Neural progenitor cell (in vitro differentiated cells): ENCODE results near the gene PUDP. TPM values are rescaled to one million over a fixed set of nuclear protein-coding genes. Genes with fewer than 3 reads are reported as not detected.

ENCODE experiments used
- DNase-seq: peaks from one replicate; pipeline ENCODE4 v3.0.0-alpha.2; 2016; ENCODE audit warnings: low spot score
- H2AFZ ChIP-seq: fragments of 200-600 bp; sonication (generic); replicated peaks from 2 replicates; pipeline ENCODE4 v1.6.1; 2016; ENCODE audit warnings: antibody characterized with exemption
- H3F3A ChIP-seq: fragments of 200-600 bp; sonication (generic); 2 replicates; pipeline ENCODE4 v1.6.1; 2016; ENCODE audit warnings: antibody characterized with exemption, low read depth
- H3K27ac ChIP-seq: fragments of 200-600 bp; sonication (generic); 2 replicates; pipeline ENCODE4 v1.5.1; 2016; ENCODE audit warnings: mild to moderate bottlenecking
- H3K27me3 ChIP-seq: fragments of 200-600 bp; sonication (generic); 2 replicates; pipeline ENCODE4 v1.6.1; 2016; ENCODE audit warnings: mild to moderate bottlenecking, moderate library complexity
- H3K36me3 ChIP-seq: fragments of 200-600 bp; sonication (generic); 2 replicates; pipeline ENCODE4 v1.5.1; 2016
- H3K4me1 ChIP-seq: fragments of 200-600 bp; sonication (generic); 2 replicates; pipeline ENCODE4 v1.6.1; 2016; ENCODE audit warnings: mixed run types
- H3K4me2 ChIP-seq: fragments of 200-600 bp; sonication (generic); 2 replicates; pipeline ENCODE4 v1.6.1; 2016
- H3K4me3 ChIP-seq: fragments of 200-600 bp; sonication (generic); 2 replicates; pipeline ENCODE4 v1.5.1; 2016
- H3K79me2 ChIP-seq: fragments of 200-600 bp; sonication (generic); 2 replicates; pipeline ENCODE4 v1.6.1; 2016; ENCODE audit warnings: low read depth
- H3K9ac ChIP-seq: fragments of 200-600 bp; sonication (generic); 2 replicates; pipeline ENCODE4 v1.6.1; 2016
- H3K9me3 ChIP-seq: fragments of 200-600 bp; sonication (generic); 2 replicates; pipeline ENCODE4 v1.5.1; 2016; ENCODE audit warnings: low read depth
- H4K20me1 ChIP-seq: fragments of 200-600 bp; sonication (generic); 2 replicates; pipeline ENCODE4 v1.6.1; 2016; ENCODE audit warnings: low read depth
- H3K27ac Mint-ChIP-seq: 3 replicates; pipeline ENCODE4 v1.8.0; 2021; ENCODE audit warnings: mixed read lengths
- H3K27me3 Mint-ChIP-seq: 2 replicates; pipeline ENCODE4 v1.8.0; 2022; ENCODE audit warnings: low read depth, mild to moderate bottlenecking, inconsistent platforms, moderate library complexity, mixed read lengths; ENCODE audit not compliant: insufficient read depth
- H3K36me3 Mint-ChIP-seq: 3 replicates; pipeline ENCODE4 v1.8.0; 2021; ENCODE audit warnings: mixed read lengths
- H3K4me1 Mint-ChIP-seq: 3 replicates; pipeline ENCODE4 v1.8.0; 2021; ENCODE audit warnings: mixed read lengths
- H3K4me3 Mint-ChIP-seq: 3 replicates; pipeline ENCODE4 v1.8.0; 2021; ENCODE audit warnings: mild to moderate bottlenecking, moderate library complexity, mixed read lengths
- H3K9me3 Mint-ChIP-seq: 3 replicates; pipeline ENCODE4 v1.8.0; 2020; ENCODE audit warnings: mixed read lengths
- EZH2 ChIP-seq: fragments of 200-600 bp; sonication (generic); IDR thresholded peaks from 2 replicates; pipeline ENCODE4 v1.6.1; 2017; ENCODE audit warnings: antibody characterized with exemption, mild to moderate bottlenecking, moderate library complexity
- EZH2phosphoT487 ChIP-seq: fragments of 200-600 bp; sonication (generic); IDR thresholded peaks from 2 replicates; pipeline ENCODE4 v1.6.1; 2017; ENCODE audit warnings: antibody characterized with exemption
- total RNA-seq: library from RNA; depleted of rRNA; stranded (reverse); fragments of >200 nt; gene quantifications from 2 replicates; pipeline ENCODE4 v1.2.3, GENCODE V29; 2015; ENCODE audit warnings: low replicate concordance
- TF ChIP-seq, protein P1 (sequence below): fragments of 200-600 bp; sonication (generic); IDR thresholded peaks from 2 replicates; pipeline ENCODE4 v1.5.1; 2017; ENCODE audit warnings: antibody characterized with exemption, mild to moderate bottlenecking

Gene PUDP
- total RNA-seq, 1 donor from 2014 or later: 29.1 TPM

GRCh38 chrX:7091923-7092322, 56.0 kb downstream of the PUDP start:
- no peak overlapping the region for H3K4me3 ChIP-seq
- H3K4me3 Mint-ChIP-seq: no peak overlapping the region
- H3K36me3 Mint-ChIP-seq: peaks cover 14% of the 10 kb centered on the region

GRCh38 chrX:7090641-7091040, 57.3 kb downstream of the PUDP start:
- Mint-ChIP-seq H3K27me3 (no peaks in the 10 kb centered on the region), H3K36me3 (peaks cover 14% of the 10 kb centered on the region), H3K27ac (no peak overlapping the region), H3K4me3 (no peak overlapping the region), H3K9me3 (no peaks in the 10 kb centered on the region), H3K4me1 (peaks cover 35% of the 10 kb centered on the region)
- Histone ChIP-seq H2AFZ (no peak overlapping the region), H3K27ac (no peak overlapping the region), H3K36me3 (no peaks in the 10 kb centered on the region), H3K9me3 (no peaks in the 10 kb centered on the region), H3K27me3 (no peaks in the 10 kb centered on the region), H3K9ac (no peak overlapping the region), H3K4me2 (no peak overlapping the region), H3K4me1 (peaks cover 6% of the 10 kb centered on the region), H4K20me1 (no peaks in the 10 kb centered on the region), H3F3A (no peaks in the 10 kb centered on the region), H3K79me2 (no peaks in the 10 kb centered on the region), H3K4me3 (no peak overlapping the region)
- no peak for TF ChIP-seq EZH2phosphoT487
- TF ChIP-seq, protein P1, sequence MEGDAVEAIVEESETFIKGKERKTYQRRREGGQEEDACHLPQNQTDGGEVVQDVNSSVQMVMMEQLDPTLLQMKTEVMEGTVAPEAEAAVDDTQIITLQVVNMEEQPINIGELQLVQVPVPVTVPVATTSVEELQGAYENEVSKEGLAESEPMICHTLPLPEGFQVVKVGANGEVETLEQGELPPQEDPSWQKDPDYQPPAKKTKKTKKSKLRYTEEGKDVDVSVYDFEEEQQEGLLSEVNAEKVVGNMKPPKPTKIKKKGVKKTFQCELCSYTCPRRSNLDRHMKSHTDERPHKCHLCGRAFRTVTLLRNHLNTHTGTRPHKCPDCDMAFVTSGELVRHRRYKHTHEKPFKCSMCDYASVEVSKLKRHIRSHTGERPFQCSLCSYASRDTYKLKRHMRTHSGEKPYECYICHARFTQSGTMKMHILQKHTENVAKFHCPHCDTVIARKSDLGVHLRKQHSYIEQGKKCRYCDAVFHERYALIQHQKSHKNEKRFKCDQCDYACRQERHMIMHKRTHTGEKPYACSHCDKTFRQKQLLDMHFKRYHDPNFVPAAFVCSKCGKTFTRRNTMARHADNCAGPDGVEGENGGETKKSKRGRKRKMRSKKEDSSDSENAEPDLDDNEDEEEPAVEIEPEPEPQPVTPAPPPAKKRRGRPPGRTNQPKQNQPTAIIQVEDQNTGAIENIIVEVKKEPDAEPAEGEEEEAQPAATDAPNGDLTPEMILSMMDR: no peak
- no peak for TF ChIP-seq EZH2
- no peak for DNase-seq

More at GRCh38 chrX:7091923-7092322, 56.0 kb downstream of the PUDP start:
- Histone ChIP-seq H3F3A (no peaks in the 10 kb centered on the region), H3K36me3 (no peaks in the 10 kb centered on the region), H3K9me3 (no peaks in the 10 kb centered on the region), H3K9ac (no peak overlapping the region), H2AFZ (no peak overlapping the region), H3K4me1 (peaks cover 6% of the 10 kb centered on the region), H3K4me2 (no peak overlapping the region), H3K79me2 (no peaks in the 10 kb centered on the region), H3K27me3 (no peaks in the 10 kb centered on the region), H3K27ac (no peak overlapping the region), H4K20me1 (no peaks in the 10 kb centered on the region)
- Mint-ChIP-seq H3K9me3 (no peaks in the 10 kb centered on the region), H3K4me1 (peaks cover 26% of the 10 kb centered on the region), H3K27ac (no peak overlapping the region), H3K27me3 (no peaks in the 10 kb centered on the region)
- DNase-seq: no peak
- TF ChIP-seq EZH2phosphoT487 (no peak), EZH2 (no peak)
- TF ChIP-seq, protein P1: no peak

DNA sequence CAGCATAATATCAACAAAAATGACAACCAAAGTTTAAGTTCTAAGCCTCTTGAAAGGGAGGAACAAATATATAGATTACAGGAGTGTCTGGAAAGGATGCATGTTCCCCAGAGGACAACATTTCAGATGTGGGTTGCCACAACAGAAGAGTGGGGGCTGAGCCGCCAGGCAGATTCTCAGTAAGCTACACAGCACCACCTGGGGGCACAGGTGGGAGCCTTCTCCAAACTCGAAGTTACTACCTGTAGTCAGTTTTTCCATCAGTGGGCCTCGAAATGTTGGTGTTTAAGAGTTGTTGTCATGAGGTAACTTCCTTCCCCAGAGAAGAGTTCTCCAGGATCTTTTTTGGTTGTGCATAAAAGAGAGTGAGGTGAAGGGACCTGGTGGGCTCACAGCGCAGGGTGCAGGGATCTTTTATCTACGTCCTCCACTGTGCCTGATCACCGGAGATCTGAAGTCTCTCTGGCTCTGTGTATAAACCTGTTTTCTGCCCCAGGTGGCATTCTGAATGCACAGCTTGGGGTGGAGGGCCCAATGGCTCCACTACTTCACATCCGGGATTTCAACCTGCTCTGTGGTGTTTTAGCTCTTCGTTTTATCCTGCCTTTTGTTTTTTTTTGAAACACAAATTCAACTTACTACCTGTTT, 58.9 kb downstream of the PUDP start:
- no peaks in the 10 kb centered on the region for H3K27me3 ChIP-seq
- DNase-seq: peak; percentile 26
- no peak overlapping the region for H3K4me2 ChIP-seq
- Mint-ChIP-seq H3K4me3 (no peak overlapping the region), H3K27me3 (no peaks in the 10 kb centered on the region), H3K36me3 (peaks cover 13% of the 10 kb centered on the region), H3K9me3 (no peaks in the 10 kb centered on the region), H3K4me1 (peaks cover 43% of the 10 kb centered on the region), H3K27ac (no peak overlapping the region)
- H3K4me1 ChIP-seq: peaks cover 6% of the 10 kb centered on the region
- no peak overlapping the region for H2AFZ ChIP-seq
- no peaks in the 10 kb centered on the region for H3K36me3 ChIP-seq
- no peaks in the 10 kb centered on the region for H3F3A ChIP-seq
- no peak overlapping the region for H3K27ac ChIP-seq
- no peak overlapping the region for H3K9ac ChIP-seq
- no peak overlapping the region for H3K4me3 ChIP-seq
- TF ChIP-seq, protein P1: peak; percentile 30
- no peak for TF ChIP-seq EZH2
- H4K20me1 ChIP-seq: no peaks in the 10 kb centered on the region
- no peaks in the 10 kb centered on the region for H3K79me2 ChIP-seq
- no peaks in the 10 kb centered on the region for H3K9me3 ChIP-seq
